Right hindlimb (tissue), 1 donor: ENCODE results near the gene SART3.
"Not testable (repeated sequence)": the region's sequence is repeated elsewhere in the genome, so short reads cannot be mapped to it uniquely, and the experiment has no call there.

Experiments
- DNase-seq: peaks from one replicate; pipeline ENCODE4 v3.0.0-alpha.2; 2018

SART3 gene

DNA sequence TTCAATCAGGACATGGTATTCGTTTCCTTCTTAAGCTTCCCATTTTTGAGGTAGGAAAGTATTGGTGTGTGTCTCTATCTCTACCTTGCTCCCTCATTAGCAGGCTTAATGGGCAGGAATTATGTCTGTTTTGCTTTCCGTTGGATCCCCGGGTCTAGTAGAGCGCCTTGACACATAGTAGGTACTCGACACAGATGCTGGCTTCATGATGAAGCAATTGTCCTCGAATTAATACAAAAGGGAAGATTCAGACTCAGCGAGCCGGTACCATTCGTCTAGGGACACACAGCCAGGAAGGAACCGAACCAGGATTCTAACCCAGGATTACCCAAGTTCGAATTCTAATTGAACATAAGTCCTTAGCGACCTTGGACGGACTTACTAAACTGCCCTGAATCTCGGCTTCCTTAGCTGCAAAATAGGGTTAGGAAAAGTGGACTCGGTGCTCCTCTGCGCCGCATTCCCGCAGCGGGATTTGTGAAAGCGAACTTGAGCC is 927 bp upstream of the SART3 start:
- DNase-seq, result no peak

DNA sequence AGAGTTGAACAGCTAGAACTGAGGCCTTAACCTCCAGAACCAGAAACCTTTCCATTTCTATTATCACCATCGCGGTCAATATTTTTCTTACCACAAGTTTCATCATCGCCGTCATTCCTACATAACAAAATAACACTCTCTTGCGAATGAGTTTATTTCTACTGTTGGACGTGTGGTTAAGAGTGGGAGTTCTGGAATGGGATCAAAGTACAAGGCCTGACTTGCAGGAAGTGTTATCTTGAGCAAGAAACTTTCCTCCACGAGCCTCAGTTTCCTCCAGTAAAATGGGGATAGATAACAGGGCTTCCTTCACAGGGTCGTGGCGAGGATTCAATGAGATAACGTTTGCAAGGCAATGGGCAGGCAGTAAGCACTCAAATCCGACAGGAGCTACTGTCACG is 652 bp downstream of the SART3 start:
- no peak for DNase-seq

DNA sequence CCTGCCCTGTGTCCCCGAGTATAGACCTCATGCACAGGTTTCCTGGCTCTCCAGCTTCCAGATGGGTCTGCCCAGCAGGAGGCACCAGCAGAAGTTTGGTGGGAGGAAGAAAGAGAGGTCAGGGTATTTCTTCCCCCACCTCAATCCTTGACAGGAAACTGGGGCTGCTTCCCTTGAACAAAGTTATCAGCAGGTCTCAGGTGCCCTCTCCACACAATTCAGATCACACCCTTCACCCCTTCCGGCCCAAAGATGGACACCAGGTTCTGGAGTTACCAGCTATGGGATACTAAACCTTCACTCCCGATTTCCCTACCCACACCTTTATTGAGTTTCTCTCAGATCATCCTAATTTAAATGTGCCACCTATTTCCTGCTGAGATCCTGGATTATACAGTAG is 1.2 kb downstream of the SART3 start:
- no peak for DNase-seq

DNA sequence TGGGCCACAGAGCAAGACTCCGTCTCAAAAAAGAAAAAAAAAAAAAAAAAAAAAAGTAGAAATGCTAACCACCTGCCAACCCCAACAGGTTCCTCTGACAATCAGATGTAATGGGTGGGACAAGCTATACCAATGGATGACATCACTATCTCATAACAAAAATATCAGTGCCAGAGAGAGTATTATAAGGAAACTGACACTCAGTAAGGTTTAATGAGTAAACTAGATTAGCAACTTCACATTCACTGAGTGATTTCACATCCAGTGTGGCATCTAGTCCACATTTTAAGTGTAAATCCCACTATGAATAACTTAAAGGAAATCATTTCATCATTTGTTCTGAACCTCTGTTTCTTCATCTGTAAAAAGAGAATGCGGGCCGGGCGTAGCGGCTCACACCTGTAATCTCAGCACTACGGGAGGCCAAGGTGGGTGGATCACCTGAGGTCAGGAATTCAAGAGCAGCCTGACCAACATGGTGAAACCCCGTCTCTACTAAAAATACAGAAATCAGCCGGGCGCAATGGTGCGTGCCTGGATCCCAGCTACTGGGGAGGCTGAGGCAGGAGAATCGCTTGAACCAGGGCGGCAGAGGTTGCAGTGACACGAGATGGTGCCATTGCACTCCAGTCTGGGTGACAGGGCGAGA is 1.8 kb downstream of the SART3 start:
- no peak for DNase-seq

DNA sequence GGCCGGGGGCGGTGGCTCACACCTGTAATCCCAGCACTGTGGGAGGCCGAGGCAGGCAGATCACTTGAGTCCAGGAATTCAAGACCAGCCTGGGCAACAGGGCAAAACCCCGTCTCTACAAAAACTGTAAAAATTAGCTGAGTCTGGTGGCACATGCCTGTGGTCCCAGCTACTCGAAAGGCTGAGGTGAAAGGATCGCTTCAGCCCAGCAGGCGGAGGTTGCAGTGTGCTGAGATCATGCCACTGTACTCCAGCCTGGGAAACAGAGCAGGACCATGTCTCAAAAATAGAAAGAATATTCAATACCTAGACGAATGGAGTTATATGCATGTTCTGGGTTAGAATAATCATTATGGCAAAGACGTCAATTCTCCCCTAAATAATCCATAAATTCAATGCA is 5.6 kb downstream of the SART3 start:
- DNase-seq, result not testable (repeated sequence)

DNA sequence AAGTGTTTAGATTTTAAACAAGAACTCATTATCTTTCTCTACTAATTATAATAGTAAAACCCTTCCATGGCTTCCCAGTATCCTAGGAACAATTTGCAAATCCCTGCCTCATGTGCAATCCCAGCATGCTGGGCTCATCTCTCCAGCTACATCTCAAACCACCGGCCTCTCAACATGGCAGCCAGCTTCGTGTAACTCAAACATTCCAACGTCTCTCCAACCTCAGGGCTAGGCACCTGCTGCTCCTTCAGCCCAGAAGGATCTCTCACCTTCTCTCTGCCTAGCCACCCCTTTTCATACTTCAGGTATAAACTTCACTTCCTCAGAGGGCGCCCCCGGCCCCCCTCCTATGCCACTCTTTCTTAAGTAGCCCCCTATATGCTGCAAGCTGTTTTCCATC is 7.2 kb downstream of the SART3 start:
- no peak for DNase-seq

DNA sequence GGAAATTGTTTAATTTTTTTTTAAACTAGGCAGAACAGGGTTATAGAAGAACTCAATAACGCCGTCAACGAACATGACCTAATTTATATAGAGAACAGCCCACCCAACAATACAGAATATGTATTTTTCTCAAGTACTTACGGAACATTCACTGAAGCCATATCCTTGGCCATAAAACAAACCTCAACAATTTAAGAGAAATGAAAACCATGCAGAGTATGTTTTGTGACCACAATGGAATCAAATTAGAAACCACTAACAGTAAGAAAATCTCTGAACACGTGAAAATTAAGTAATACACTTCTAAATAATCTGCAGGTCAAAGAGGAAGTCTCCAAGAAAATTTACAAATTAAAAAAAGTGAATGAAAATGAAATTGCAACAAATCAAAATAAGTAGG is 9.4 kb downstream of the SART3 start:
- DNase-seq, result no peak

DNA sequence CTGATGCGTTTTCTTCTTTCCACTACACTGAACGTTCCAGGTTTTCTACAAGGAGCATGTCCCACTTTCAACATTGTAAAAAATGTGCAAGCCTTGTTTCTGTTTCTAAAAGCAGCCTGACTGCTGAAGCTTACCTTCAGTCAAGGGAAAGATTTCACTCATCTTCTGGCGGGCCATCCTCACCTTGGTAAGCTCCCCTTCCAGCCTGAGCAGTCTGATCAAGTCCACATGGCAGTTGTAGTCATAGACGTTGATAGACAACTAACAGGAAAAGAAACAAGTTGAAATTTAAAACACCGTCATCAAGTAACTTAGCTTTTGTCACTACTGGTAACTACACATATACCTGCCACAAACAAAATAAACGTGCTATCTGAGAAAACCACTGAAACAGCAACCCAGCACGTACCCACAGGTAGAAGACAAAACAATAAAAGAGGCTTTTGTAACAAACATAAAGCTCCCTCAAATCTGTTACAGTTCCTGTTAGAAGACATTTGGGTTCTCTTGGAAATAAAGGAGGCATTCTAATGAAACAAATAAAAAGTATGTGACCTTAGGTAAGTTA is 11.9 kb downstream of the SART3 start:
- no peak for DNase-seq

DNA sequence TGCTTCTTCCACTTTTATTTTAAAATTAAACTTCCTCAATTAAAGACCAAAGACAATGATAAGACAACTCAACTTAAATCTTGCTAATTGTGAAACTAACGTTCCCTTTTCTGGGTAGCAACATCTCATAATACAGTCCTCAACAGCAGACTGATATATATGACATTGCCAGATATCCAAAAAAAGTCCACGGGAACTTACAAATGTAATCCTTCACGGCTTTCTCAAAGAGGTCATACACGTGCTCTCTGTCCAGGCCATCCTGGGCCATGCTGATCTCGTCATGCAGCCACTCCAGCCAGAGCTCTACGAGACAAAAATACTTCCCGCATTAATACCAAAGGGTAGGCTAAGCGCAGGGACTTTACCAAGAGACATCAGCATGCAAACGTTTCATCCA is 13.3 kb downstream of the SART3 start:
- DNase-seq, result no peak

DNA sequence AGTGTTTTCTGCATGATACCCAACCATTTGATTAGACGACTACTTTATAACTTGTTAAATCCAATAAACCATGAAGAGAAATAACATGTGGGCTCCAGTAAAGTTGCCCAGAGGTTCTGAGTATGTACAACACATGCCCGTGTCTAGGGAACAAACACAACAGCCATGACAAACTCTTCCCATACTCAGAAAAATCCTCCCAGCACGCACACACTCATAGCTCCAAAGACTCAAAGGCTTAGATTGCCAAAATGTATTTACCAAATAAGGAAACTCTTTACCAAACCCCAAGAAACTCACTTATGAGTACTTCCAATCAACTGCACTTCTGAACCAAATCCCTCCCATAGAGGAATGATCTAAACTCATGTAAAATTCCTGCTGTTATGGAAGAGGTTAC is 17.3 kb downstream of the SART3 start:
- DNase-seq, result no peak

DNA sequence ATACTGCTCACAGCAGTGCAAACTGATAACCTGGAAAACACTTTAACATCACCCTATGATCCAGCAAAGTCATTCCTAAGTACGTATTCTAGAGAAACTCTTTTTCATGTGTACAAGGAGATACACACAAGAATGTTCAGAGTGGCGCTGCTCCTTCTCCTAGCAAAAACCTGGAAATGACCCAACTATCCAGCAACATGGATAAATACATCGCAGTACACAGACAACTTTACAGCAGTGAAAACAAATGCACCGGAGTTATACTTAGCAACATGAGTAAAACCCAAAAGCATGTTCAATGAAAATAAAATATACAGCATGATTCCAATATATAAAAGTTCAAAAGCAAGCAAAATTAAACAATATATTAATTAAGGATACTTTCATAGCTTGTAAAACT is 18.7 kb downstream of the SART3 start:
- no peak for DNase-seq

DNA sequence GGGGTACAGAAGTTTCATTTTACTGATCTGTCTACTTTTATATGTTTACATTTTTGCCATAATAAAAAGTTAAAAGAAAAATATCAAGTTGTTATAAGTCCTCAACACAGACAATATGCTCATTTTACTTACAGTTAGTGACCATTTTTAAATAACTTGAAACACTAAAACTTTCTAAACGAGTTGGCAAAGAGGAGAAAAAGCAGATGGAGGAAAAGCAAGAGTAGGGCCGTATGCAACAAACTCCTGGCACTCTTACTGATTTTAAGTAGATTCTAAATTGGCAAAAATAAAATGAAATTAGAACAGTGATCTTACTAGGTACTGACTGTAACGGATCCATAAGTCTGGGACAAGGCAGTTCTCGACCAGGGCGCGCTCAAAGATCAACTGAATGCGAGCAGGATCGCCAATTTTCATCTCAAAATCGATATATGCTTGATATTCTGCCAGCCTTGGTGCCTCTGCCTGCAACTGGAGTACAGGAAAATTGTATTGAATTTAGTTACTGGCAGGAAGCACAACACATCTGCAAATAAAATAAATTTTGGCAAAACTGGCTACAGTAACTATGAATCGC is 22.3 kb downstream of the SART3 start:
- DNase-seq, result no peak

DNA sequence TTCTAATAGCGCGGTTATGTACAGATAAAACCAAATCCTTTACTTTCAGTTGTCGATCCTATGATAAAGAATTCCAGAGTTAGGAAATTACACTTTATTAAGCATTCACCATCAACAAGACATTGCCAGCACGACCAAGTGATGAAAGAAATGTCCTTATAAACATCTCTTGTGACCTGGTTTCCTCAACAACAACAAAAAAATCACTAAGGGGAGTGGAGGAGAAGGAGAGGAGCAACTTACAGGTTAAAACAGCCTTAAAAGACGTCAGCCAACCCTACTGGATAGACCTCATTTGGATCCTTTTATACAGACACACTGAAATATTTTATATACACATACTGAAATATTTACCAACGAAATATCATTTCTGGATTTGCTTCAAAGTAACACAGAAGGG is 22.8 kb downstream of the SART3 start:
- DNase-seq, result no peak

DNA sequence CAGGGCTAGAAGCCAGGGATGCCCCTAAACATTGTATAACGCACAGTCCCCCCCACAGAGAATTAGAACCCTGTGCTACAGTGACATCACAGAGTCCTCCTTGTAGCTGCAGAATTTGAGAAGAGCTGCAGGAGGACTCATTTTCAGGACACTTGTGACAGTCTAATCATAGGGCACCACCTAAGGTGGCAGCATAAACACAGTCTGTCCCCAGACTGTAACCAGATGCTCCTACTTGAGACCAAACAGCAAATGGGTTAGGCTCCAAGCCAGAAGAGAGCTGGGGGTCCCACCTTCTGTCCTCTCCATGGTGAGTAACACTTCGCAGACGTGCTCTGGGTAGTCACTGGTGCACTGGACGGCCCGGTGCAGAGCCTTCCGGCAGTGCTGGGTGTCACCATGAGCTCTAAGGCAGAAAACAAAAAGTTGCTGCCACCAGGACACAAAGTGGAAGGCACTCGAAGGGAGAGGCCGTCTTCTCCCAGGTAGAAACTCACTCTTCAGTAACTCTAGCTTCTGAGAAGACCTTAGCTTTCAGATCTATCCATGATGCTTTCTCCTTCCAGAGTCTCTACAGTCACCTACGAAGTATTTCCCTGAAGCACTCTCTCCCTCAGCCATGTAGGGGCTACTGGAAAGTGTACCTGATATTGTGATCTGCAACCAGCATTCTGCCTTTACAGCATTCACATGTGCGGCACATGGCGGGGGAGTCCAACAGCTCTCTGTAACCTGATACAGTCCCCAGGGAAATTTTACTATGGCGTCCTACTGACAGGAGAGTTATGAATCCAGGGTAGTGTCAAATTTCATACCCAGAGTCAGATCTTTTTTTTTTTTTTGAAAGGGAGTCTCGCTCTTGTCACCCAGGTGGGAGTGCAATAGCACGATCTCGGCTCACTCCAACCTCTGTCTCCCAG is 28.8 kb downstream of the SART3 start:
- no peak for DNase-seq

DNA sequence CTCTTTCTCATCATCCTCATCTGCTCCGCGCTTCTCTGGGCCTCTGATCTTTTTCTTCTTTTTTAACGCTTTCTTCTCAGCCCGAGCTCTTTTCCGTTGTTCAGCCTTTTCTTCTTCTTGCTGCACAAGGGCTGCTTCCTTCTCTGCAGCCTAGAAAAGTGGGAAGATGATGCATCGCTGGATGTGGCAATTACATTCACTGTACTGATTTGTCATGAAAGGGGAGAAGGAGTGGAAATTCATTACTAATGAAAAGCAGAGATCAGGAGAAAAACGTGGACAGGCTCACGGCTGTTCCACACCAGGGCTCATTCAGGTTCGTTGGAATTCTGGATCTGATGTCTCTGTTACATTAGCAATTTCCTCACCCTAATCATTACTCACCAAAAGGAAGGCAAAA is 30.8 kb downstream of the SART3 start:
- no peak for DNase-seq

DNA sequence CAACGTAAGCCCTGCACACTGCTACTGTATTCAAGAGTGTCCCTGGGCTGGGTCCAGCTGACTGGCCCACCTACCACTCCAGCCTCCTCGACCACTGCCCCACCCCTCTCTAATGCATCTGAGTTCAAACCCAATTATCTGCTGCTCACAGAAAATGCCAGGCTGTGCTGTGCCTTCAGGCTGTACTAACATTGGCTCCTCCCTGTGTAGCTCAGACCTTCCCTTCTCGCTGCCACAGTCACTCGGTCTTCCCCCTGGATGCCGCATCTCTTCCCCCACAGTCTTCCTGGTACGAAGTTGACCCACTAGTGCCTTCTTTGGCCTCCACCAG is 33.8 kb downstream of the SART3 start:
- no peak for DNase-seq

DNA sequence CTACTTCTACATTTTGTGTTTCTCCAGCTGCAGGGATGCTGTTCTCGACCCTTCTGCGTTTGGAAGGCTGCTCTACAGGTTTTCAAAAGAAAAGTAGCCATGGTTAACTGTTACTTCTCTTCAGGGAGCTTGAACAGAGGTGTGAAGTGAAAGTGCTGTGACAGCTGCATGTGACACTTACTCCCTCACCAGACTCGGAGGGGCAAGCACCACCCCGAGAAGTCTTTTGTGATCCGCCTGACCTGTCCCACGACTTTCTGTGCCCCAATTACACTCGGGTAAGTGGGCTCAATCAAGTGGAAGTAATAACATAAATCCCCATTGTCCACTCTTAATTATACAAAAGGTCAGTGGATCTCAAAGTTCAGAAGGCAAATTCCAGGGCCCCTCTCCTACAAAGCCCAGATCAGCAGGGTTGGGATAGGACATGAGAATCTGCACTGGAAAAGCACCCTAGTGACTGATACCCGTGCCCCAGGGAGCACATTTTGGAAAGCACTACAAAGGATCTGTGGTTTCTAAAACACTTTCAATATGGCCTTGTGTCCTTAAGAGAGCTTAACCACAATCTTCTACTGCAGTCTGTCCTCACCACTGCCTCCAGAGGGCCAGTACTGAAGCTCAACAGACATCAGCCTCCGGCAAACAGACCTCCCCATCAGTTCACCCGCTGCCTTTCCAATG is 34.3 kb downstream of the SART3 start:
- no peak for DNase-seq

DNA sequence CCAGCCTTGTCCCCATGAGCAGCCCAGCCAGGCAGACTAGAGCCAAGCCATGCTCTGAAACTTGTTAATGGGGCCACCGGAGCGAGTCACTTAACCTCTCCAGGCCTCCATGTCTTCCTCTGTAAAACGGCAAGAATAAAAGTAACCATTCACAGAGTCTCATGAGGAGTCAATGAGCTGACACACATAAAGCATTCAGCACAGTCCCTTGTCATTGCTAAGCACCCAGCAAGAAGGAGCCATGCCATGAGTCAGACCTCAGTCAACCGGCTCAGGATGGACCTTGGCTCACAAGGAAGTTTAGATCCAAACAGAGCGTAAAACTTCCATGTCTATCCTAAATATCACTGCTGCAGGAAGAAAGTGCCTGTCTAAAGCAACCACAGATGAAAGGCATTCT is 35.3 kb downstream of the SART3 start:
- no peak for DNase-seq

DNA sequence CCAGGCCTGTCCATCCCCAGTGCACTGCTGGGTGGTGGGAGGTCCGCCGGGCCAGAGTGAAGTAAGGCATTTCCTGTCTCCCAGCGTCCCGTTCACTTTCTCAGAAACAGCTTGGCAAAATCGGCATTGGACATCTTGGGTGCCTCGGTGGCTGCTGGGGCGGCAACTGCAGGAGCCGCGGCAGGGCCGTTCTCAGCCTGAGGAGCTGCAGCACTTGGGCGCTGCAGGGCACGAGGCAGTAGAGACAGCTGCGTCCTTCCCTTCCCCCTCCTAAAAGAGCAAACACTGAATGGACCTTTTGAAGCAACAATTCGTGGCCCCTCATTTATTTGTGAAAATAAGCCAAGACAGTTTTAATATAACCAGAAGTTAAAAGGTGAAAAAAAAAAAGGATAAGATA is 37.6 kb downstream of the SART3 start:
- no peak for DNase-seq

DNA sequence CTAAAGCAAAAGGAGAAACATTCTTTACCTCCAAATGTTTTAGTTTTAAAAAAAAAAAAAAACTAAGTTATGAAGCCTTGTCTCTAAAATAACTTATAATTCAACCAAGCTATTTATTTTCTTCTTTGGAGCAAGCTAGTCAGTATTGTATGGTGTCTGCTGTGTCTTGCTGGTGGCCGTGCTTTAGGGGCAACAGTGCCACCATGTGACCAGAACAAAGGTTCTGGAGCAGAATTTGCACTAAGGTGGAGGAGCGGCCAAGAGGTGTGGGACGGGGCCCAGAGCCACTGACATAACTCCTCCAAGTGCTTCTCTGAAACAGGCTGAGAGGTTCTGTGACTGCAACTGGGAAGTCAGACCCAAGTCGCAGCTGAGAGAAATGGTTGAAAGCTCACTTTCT is 41.4 kb downstream of the SART3 start:
- DNase-seq, result no peak

DNA sequence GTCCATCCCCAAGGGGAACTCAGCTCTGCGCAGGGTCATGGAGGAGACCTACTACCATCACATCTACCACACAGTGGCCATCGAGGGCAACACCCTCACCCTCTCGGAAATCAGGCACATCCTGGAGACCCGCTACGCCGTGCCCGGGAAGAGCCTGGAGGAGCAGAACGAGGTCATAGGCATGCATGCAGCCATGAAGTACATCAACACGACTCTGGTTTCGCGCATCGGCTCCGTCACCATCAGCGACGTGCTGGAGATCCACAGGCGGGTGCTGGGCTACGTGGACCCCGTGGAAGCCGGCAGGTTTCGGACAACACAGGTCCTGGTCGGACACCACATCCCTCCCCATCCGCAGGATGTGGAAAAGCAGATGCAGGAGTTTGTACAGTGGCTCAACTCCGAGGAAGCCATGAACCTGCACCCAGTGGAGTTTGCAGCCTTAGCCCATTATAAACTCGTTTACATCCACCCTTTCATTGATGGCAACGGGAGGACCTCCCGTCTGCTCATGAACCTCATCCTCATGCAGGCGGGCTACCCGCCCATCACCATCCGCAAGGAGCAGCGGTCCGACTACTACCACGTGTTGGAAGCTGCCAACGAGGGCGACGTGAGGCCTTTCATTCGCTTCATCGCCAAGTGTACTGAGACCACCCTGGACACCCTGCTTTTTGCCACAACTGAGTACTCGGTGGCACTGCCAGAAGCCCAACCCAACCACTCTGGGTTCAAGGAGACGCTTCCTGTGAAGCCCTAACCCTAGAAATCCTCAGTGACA is 42.1 kb downstream of the SART3 start:
- DNase-seq, result no peak

DNA sequence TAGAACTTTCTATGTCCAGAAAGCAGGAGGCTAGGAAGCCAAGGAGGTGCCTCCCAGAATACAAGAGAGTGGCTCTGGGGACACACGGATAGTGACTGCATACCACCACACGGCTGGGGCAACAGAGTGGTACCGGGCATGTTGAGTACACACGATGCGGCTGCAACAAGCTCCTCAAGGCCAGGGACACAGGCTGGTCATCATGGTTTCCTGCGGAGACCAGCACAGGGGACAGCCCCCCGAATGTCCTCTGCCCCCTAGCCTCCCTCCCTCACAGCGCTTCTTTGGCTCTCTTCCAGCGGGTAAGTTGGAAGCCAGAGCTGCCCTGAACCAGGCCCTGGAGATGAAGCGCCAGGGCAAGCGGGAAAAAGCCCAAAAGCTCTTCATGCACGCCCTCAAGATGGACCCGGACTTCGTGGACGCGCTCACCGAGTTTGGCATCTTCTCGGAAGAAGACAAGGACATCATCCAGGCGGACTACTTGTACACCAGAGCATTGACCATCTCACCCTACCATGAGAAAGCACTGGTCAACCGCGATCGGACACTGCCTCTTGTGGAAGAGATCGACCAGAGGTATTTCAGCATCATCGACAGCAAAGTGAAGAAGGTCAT is 42.8 kb downstream of the SART3 start:
- DNase-seq, result no peak
